NB4 (cell line): ENCODE data around the gene CXADR.

Experiments used
- DNase-seq: peaks from one replicate; pipeline ENCODE4 v3.0.0; 2010; ENCODE audit warnings: low read depth
- H3K4me3 ChIP-seq: one replicate; pipeline ENCODE4 v1.5.1; 2011; ENCODE audit warnings: mild to moderate bottlenecking, low read depth, low read length, moderate library complexity
- CTCF ChIP-seq: IDR thresholded peaks from one replicate; pipeline ENCODE4 v1.5.1; 2012; ENCODE audit warnings: low read depth, low read length
- MAX ChIP-seq: IDR thresholded peaks from 2 replicates; pipeline ENCODE4 v1.6.1; 2011; ENCODE audit warnings: low read depth, low read length
- MYC ChIP-seq: IDR thresholded peaks from 2 replicates; pipeline ENCODE4 v1.6.1; 2011; ENCODE audit warnings: low read depth, low read length
- POLR2A ChIP-seq: IDR thresholded peaks from 2 replicates; pipeline ENCODE4 v1.6.1; 2011; ENCODE audit warnings: mild to moderate bottlenecking; ENCODE audit not compliant: insufficient read length; ENCODE audit errors: extremely low read depth

Gene CXADR

GRCh38 chr21:17570786-17571185 is 57.9 kb downstream of the CXADR start:
- H3K4me3 ChIP-seq = no peak overlapping the region
- no peak for TF ChIP-seq CTCF
- TF ChIP-seq POLR2A = no peak
- no peak for TF ChIP-seq MYC
- no peak for TF ChIP-seq MAX
- DNase-seq = no peak

GRCh38 chr21:17572431-17572830 is 59.6 kb downstream of the CXADR start:
- TF ChIP-seq CTCF (no peak), POLR2A (no peak), MYC (no peak)
- H3K4me3 ChIP-seq = no peak overlapping the region
- no peak for DNase-seq

- TF ChIP-seq CTCF (no peak), MYC (no peak), MAX (no peak), POLR2A (no peak)
- no peak for DNase-seq
- H3K4me3 ChIP-seq = no peak overlapping the region
These were observed 62.2 kb downstream of the CXADR start for GRCh38 chr21:17575076-17575475.

GRCh38 chr21:17576080-17576835 is 63.4 kb downstream of the CXADR start:
- no peak for DNase-seq
- TF ChIP-seq POLR2A (no peak), CTCF (no peak), MAX (no peak), MYC (no peak)
- no peak overlapping the region for H3K4me3 ChIP-seq

- TF ChIP-seq CTCF (no peak), MAX (no peak), MYC (no peak), POLR2A (no peak)
- H3K4me3 ChIP-seq = no peak overlapping the region
- DNase-seq = no peak
These were observed 64.9 kb downstream of the CXADR start for GRCh38 chr21:17577701-17578100.
